SH-SY5Y (cell line): Measurements from ENCODE around the gene UQCRHL.

ENCODE experiments used
- GATA2 ChIP-seq: IDR thresholded peaks from 2 replicates; pipeline ENCODE4 v1.6.1; 2011; ENCODE audit warnings: mild to moderate bottlenecking, low read depth, low read length
- GATA3 ChIP-seq: IDR thresholded peaks from 2 replicates; pipeline ENCODE4 v1.6.1; 2011; ENCODE audit warnings: low read depth, mild to moderate bottlenecking, low read length, moderate library complexity

- TF ChIP-seq GATA2 (no peak), GATA3 (no peak)
Observed at GRCh38 chr1:15758953-15759661, 48.3 kb downstream of the UQCRHL start.
